Measurements from ENCODE around the gene CCSAP. TPM values are rescaled to one million over a fixed set of nuclear protein-coding genes. Genes with fewer than 3 reads are reported as not detected.

The CCSAP gene
- total RNA-seq, 1 experiment from 2014 or later = 11.1 TPM

GRCh38 chr1:229318056-229318455 is 24.8 kb downstream of the CCSAP start:
- H3K4me3 Mint-ChIP-seq (ENCODE audit: low read depth, unreplicated experiment) = no peak overlapping the region
- no peaks in the 10 kb centered on the region for H3K4me1 Mint-ChIP-seq (ENCODE audit: low read depth, unreplicated experiment)
- TF ChIP-seq CTCF (IDR thresholded peaks at IDR 0.05; ENCODE audit: unreplicated experiment) = no peak
- BruUV-seq (replicated peaks) = no TSS peak
- intact Hi-C loops (cut with micrococcal nuclease; ENCODE audit: unreplicated experiment) = no loop called here
- no peaks in the 10 kb centered on the region for H3K9me3 Mint-ChIP-seq (ENCODE audit: low read depth, unreplicated experiment)
- peaks cover 14% of the 10 kb centered on the region for H3K36me3 Mint-ChIP-seq (ENCODE audit: insufficient read depth, unreplicated experiment)
- CTCF ChIA-PET = no interaction called here
- H3K27ac Mint-ChIP-seq (ENCODE audit: unreplicated experiment) = no peak overlapping the region
- DNase-seq = no peak
- H3K27me3 Mint-ChIP-seq (ENCODE audit: unreplicated experiment) = no peaks in the 10 kb centered on the region

- intact Hi-C loops (cut with micrococcal nuclease; ENCODE audit: unreplicated experiment) = no loop called here
- no peak for TF ChIP-seq CTCF (IDR thresholded peaks at IDR 0.05; ENCODE audit: unreplicated experiment)
- BruUV-seq (replicated peaks) = no TSS peak
- CTCF ChIA-PET = no interaction called here
- Mint-ChIP-seq H3K36me3 (ENCODE audit: insufficient read depth, unreplicated experiment) (peaks cover 14% of the 10 kb centered on the region), H3K9me3 (ENCODE audit: low read depth, unreplicated experiment) (no peaks in the 10 kb centered on the region), H3K27me3 (ENCODE audit: unreplicated experiment) (no peaks in the 10 kb centered on the region), H3K4me3 (ENCODE audit: low read depth, unreplicated experiment) (no peak overlapping the region), H3K4me1 (ENCODE audit: low read depth, unreplicated experiment) (no peaks in the 10 kb centered on the region), H3K27ac (ENCODE audit: unreplicated experiment) (no peak overlapping the region)
- DNase-seq = no peak
These were observed 26.7 kb downstream of the CCSAP start for GRCh38 chr1:229316166-229316565.

GRCh38 chr1:229310833-229311232 is 32.0 kb downstream of the CCSAP start:
- Mint-ChIP-seq H3K4me1 (ENCODE audit: low read depth, unreplicated experiment) (no peaks in the 10 kb centered on the region), H3K36me3 (ENCODE audit: insufficient read depth, unreplicated experiment) (peaks cover 6% of the 10 kb centered on the region), H3K4me3 (ENCODE audit: low read depth, unreplicated experiment) (no peak overlapping the region), H3K9me3 (ENCODE audit: low read depth, unreplicated experiment) (no peaks in the 10 kb centered on the region), H3K27ac (ENCODE audit: unreplicated experiment) (no peak overlapping the region), H3K27me3 (ENCODE audit: unreplicated experiment) (no peaks in the 10 kb centered on the region)
- intact Hi-C loops (cut with micrococcal nuclease; ENCODE audit: unreplicated experiment) = no loop called here
- BruUV-seq (replicated peaks) = no TSS peak
- TF ChIP-seq CTCF (IDR thresholded peaks at IDR 0.05; ENCODE audit: unreplicated experiment) = no peak
- DNase-seq = no peak
- CTCF ChIA-PET = no interaction called here

GRCh38 chr1:229309684-229310083 is 33.2 kb downstream of the CCSAP start:
- Mint-ChIP-seq H3K27ac (ENCODE audit: unreplicated experiment) (no peak overlapping the region), H3K27me3 (ENCODE audit: unreplicated experiment) (no peaks in the 10 kb centered on the region), H3K9me3 (ENCODE audit: low read depth, unreplicated experiment) (no peaks in the 10 kb centered on the region), H3K4me1 (ENCODE audit: low read depth, unreplicated experiment) (no peaks in the 10 kb centered on the region), H3K4me3 (ENCODE audit: low read depth, unreplicated experiment) (no peak overlapping the region), H3K36me3 (ENCODE audit: insufficient read depth, unreplicated experiment) (peaks cover 6% of the 10 kb centered on the region)
- BruUV-seq (replicated peaks) = no TSS peak
- intact Hi-C loops (cut with micrococcal nuclease; ENCODE audit: unreplicated experiment) = no loop called here
- CTCF ChIA-PET = no interaction called here
- TF ChIP-seq CTCF (IDR thresholded peaks at IDR 0.05; ENCODE audit: unreplicated experiment) = no peak
- no peak for DNase-seq
